MV-4-11 (cell line): ENCODE results near the gene CD109.
"Not testable (repeated sequence)": the region's sequence is repeated elsewhere in the genome, so short reads cannot be mapped to it uniquely, and the experiment has no call there.

ENCODE experiments used
- DNase-seq: peaks from one replicate; lab custom pipeline; 2025; lab: John Stamatoyannopoulos, UW

Gene CD109

DNA sequence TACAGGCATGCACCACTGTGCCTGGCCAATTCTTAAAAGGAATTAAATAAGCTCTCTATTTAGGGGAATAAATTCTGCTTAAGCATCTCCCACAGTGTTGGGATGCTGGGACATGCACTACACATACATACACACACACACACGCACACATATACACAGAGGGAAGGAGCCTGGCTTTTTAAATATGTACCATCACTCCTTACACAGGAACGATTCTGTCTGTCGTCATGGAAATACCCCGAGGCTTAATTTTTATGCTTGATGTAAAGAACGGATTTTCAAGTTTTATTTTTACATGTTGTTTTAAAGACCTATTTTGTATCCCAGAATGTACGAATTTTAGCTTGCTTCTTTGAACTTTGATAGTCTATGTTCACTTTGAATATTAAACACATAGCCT is 95.3 kb downstream of the CD109 start:
- DNase-seq: no peak

DNA sequence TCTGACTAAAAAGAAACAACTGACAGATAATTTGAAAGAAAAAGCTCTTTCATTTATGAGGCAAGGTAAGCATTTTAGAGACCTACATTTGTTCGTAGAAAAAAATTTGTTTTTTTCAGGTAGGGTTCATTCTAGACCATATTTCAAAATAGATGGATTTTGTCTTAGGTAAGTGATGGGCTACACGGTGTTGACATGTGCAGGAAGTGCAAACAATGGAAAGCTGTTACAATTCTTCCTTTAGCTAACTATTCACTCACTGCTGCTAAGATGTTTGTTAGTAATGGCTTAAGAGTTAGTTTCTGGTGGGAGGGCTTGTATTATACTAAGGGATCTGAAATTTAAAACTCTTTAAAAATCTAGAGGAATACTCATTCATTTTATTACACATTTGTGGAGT is 96.7 kb downstream of the CD109 start:
- no peak for DNase-seq

DNA sequence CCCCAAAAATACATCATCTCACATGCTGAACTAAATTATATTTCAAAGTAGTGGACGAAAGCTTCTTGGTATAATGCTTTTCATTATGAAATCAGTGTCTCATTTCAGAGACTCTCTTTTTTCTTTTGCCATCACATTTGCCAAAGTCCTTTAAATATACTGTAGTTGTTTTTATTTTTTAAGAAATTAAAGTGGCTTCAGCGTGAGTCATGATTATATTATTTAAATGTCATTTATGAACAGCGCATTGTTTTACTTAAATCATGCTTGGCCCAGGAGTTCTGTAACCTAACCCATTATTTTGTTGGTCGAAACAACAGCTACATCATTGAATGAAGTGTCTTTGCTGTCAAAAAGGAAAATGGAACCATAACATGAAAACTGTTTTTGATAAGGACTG is 100.9 kb downstream of the CD109 start:
- no peak for DNase-seq

DNA sequence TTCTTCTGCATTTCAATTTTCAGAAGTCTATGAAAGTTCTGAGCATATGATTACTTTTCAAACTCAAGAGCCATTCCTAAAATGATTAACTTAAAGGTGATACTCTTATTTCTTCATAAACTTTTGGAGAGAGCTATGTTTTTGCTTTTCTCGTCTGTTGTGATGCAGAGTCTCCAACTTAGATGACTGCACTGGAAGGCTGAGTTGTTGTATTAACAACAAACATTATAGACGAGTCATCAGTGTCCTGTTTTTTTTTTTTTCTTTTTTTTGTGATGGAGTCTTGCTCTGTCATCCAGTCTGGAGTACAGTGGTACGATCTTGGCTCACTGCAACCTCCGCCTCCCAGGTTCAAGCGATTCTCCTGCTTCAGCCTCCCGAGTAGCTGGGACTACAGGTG is 101.9 kb downstream of the CD109 start:
- no peak for DNase-seq

DNA sequence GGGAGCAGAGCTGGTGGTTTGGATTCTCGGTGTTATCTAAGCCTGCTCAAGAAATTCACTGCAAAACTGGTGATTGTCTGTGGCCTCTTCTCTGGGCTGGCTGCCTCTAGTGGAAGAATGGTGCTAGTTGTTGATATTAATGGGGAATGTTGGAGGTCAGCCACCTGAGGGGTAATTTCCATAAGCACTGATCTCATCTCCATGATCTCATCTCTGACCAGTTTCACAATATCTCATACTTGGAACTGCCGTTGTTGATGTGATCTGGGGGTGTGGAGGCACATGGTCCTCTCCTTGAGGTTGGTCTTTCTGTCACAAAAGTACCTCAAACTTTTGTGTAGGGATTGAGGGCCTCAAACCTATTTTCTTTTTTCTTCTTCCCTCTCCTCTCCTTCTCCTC is 102.6 kb downstream of the CD109 start:
- no peak for DNase-seq

DNA sequence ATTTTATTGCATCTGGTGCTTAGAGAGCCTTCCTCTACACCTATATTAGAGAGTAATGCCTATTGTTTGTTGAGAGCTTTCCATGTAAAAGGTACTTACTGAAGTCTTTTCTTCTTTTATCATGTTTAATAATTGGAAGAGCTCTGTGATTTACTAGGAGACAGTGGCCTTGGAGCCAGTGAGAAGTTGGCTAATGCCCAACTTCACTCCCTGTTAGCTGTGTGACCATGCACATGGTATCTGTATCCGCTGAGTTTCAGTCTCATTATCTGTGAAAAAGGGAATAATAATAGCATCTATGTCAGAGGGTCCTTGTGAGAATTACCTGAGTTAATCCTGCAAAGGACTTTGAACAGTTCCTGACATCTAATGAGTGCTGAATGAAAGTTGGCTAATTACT is 105.0 kb downstream of the CD109 start:
- DNase-seq: no peak

DNA sequence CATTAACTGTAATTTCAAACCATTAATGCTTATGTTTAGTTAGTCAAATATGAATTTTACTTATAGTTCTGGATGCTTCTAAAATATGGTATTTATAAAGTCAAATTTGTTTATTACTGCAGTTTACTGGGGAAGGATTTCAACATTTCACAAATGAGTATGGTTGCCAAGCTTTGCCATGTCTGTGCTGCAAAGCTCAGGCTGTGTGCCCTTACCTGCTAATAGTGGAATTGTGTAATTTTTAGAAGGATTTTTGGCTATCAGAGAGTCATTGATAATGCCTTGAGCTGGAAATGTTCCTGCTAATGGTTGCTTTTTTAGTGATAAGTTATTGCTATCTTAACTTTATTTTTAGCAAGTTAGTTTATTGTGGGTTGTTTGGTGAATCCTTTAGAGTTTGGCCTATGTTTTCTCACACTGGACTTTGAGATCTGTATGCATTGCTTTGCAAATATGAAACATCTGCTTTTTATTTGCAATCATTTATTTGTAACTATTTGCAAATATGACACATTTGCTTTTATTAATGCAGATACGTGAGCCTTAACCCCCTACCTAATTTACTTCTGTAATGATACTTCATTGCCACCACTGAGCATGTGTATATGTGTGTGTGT is 105.8 kb downstream of the CD109 start:
- no peak for DNase-seq

DNA sequence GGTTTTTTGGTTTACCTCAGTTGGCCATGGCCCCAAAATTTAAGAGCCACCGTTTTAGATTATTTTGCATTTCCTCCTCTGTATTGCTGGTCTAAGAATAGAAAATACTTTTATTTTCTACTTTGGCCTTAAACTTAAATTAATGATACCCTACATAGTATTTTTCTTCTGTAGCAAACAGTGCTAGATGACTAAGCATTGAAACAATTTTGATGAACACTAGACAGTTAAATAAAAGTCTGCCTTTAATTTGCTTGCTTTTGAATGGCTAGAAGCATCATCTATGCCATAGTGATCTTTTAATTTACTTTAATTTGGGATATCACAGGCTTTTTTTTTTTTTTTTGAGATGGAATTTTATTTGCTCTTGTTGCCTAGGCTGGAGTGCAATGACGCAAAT is 106.4 kb downstream of the CD109 start:
- DNase-seq: no peak

DNA sequence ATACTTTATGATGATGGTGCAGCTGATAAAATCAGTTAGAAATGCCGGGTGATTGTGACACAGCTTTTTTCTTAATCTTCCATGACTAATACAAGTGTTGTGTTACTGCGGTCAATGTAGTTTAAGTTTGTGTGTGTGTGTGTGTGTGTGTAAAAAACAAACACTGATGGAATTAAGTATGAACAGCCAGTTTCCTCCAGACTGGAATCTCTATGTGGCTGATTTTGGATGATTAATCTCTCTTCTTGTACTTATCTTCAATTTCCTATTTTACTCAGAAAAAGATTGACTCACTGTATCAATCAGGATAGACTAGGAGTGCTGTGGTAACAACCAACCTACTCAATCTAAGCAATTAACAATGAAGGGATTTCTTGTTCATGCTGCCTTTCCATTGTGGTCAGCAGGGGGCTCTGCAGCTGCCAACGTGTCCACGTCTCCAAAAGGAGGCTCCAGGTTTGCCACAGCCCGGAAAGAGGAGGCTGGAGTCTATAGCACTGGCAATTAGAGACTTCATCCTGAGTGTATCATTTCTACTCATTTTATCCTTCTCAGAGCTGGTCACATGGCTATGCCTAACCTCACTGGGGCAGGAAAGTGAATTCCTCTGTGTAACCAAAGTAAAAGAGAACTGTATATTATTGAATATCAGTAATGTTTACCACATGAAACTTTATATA is 107.7 kb downstream of the CD109 start:
- peak; percentile 42 for DNase-seq

DNA sequence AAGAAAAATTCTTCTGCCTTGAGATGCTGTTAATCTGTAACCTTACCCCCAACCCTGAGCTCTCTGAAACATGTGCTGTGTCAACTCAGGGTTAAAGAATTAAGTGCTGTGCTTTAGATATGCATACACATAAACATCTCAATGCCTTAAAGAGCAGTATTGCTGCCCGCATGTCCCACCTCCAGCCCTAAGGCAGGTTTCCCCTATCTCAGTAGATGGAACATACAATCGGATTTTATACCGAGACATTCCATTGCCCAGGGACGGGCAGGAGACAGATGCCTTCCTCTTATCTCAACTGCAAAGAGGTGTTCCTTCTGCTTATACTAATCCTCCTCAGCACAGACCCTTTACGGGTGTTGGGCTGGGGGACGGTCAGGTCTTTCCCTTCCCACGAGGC is 109.2 kb downstream of the CD109 start:
- not testable (repeated sequence) for DNase-seq

DNA sequence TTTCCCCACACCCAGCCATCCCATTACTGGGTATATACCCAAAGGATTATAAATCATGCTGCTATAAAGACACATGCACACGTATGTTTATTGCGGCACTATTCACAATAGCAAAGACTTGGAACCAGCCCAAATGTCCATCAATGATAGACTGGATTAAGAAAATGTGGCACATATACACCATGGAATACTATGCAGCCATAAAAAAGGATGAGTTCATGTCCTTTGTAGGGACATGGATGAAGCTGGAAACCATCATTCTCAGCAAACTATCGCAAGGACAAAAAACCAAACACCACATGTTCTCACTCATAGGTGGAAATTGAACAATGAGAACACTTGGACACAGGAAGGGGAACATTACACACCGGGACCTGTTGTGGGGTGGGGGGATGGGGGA is 110.0 kb downstream of the CD109 start:
- DNase-seq: not testable (repeated sequence)

DNA sequence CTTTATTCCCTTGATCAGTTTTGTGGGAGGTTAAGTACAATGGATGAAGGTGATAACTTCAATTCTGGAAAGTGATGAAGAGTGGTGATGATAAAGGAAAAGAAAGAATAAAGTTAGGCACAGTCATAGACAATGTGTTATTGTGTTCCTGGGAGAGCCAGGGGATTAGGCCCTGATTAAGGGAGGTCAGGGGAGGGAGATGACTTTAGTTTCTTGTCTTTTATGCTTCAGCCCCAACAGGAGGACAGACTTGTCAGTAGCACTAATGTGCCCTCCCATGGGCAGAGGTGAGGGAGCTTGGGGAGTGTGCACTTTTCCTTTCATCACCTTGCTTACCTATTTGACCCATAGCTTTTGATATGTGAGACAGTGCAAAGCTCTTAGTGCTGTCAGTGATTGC is 115.7 kb downstream of the CD109 start:
- no peak for DNase-seq

DNA sequence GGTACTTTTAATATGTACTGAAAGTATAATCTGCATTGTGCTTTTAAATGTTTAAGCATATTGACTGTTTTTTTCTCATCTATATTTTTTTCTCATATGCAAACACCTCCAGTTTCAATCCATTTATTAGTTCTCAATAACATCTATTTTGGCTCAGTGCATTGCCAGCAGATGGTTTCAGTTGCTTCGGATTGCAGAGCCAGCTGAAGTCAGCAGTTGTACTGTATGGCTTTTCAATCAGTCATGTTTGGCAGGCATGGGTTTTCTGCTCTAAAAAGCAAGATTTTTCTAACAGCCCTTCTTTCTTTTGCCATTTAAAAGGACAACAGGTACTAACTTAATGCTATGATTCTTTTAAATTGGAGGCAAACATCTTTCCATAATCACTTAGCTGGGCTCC is 121.2 kb downstream of the CD109 start:
- no peak for DNase-seq

DNA sequence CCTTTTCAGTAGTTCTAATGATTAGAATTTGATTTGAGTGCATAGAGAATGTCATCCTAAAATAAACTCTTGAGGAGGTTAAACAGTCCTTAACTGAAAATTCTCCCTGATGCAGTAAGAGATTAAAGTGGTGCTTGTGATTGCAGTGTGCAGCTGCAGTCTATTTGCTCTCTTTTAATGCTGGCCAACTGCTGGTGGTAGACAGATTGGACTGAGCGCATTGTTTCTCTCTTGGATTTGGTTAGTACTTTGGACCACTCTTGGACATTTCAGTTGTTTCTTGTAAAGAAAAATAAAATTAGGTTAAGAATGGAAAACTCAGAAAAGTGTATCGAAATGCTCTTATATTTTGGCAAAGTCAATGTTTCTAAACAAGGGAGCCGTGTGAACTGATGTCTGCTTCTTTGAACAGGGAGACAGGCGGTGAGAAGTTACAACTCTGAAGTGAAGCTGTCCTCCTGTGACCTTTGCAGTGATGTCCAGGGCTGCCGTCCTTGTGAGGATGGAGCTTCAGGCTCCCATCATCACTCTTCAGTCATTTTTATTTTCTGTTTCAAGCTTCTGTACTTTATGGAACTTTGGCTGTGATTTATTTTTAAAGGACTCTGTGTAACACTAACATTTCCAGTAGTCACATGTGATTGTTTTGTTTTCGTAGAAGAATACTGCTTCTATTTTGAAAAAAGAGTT is 127.2 kb downstream of the CD109 start:
- DNase-seq: no peak

DNA sequence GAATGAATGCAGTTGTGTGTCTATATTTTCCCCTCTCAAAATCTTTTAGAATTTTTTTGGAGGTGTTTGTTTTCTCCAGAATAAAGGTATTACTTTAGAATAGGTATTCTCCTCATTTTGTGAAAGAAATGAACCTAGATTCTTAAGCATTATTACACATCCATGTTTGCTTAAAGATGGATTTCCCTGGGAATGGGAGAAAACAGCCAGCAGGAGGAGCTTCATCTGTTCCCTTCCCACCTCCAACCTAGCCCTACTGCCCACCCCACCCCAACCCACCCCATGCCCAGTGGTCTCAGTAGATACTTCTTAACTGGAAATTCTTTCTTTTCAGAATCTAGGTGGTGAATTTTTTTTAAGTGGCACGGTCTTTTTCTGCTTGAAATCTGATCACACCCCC is 127.8 kb downstream of the CD109 start:
- no peak for DNase-seq

DNA sequence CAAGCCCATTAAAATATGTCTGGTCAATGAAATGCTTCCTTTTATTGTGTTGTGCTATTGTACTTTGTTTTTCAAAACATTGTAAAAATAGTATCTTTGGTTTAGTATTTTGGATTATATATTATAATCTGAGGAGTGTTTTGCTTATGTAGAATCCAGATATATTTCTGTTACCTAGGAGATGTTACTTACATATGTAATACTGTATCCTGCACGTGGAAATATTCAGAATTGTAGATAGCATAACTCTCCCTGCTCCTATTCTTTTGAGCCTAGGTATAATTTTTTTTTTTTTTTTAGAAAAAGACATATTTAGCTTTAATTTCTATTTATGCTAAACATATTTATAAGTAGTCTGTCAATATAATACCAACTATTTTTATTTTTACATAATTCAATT is 130.6 kb downstream of the CD109 start:
- DNase-seq: no peak

DNA sequence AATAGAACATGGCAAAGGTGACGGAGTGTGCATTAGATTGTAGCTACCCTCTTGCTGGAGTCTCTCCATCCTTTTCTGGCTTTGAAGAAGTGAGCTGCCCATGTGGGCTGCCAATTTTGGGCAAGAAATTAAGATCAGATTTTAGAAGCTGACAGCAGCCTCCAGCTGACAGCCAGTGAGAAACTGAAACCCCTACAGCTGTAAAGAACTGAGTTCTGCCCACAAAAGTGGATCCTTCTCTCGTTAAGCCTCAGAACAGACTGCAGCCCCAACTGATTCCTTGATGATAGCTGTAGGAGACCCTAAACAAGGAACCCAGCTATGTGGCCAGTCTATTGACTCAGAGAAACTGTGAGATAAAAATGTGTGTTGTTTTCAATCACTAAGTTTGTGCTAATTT is 134.1 kb downstream of the CD109 start:
- no peak for DNase-seq

DNA sequence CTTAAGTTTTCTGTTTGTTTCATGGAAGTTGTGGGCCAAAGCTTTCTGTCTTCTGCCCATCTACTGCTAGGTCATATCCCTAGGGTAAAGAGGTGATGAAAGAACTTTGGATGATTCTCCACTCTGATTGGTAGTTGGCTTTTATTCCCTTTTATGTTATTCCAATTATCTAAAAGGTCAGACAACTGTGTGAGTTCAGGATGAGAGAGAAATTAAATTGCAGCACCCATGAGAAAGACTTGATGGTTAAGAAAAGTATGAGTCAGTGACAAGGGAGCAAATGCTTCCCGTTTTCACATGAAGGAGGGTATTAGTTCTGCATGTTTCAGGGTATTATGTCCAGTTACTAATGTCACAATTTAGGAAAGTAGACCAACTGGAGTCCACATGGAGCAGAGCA is 136.3 kb downstream of the CD109 start:
- DNase-seq: no peak

DNA sequence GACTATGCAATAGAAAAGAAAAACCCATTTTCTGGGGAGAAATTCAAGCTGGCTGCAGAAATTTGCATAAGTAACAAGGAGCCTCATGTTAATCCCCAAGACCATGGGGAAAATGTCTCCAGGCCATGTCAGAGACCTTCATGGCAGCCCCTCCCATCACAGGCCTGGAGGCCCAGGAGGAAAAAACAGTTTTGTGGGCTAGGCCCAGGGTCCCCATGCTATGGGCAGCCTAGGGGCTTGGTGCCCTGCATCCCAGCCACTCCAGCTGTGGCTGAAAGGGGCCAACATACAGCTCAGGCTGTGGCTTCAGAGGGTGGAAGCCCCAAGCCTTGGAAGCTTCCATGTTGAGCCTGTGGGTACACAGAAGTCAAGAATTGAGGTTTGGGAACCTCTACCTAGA is 148.7 kb downstream of the CD109 start:
- DNase-seq: not testable (repeated sequence)

DNA sequence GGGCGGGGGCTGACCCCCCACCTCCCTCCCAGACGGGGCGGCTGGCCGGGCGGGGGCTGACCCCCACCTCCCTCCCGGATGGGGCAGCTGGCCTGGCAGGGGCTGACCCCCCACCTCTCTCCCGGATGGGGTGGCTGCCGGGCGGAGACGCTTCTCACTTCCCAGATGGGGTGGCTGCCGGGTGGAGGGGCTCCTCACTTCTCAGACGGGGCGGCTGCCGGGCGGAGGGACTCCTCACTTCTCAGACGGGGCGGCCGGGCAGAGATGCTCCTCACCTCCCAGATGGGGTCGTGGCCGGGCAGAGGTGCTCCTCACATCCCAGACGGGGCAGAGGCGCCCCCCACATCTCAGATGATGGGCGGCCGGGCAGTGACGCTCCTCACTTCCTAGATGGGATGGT is 155.0 kb downstream of the CD109 start:
- DNase-seq: not testable (repeated sequence)

DNA sequence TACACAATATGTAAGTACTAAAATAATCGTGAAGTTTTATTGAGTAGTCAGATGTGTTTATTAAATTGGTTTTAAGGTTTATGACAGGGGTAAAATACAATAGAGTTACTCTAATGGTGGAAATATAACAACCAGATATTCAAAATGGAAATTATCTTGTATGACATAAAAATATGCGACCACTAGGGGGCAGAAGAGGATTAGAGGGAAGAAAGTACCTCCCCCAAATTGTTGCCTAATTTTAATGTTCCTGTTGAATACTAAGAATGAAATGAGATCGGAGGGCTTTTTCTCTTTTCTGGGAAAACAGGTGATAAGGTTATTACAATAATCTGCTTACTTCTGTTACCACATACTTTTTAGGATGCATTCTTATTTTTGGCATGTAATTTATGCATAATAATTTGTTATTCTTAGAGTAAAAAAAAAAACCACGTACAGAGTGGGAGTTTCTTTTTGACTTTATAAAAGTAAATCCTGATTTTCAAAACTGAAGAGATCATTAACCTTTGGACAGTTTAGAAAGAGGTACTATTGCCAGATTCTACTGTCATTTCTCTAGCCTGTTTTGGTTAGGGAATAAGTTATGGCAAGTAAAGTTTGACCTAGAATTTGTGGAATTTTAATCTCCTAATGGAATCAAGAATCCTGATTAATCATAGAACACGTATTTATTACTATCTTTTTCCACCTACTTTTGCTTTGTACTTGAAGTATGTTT is 159.2 kb downstream of the CD109 start:
- peak; percentile 51 for DNase-seq

DNA sequence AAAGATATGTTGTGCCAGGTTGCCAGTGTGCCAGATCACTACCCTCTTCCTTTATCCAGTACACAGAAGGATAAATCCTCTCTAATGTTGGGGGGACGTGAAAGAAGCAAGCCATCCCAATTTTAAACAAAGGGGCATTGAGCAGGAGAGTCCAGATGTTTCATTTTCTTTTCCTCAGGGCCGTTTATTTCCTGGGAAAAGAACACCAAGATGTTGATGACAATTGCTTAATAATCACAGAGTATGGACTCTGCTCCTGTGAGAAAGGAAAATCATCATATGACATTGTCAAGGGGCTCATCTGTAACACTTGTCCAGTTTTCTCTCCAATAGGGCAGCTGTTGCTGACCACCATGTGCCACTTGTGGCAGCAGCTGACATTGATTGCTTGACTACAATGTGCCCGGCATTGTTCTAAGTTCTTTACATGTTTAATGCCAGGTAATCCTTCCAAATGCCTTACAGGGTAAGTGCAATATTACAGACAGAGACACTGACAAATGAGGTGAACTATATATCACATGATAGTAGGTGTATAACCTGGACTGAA is 161.4 kb downstream of the CD109 start:
- DNase-seq: no peak

DNA sequence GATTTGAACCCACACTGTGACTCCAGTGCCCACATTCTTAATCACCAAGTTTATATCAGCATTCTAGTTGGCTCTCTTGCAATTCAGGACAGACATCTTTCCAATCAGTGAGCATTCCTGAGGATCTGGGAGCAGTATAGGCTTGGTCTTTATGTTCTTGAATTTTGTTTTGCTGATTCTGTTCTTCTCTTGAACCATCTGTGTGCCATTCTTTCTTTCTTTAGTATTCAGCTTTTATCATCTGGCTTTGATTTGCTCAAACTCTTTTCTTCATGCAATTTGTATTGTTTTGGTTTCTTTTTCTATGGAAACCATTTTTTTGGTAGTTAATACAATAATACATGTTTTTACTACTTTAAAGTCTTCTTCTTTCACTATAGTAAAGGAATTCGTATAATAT is 162.4 kb downstream of the CD109 start:
- DNase-seq: no peak
